GM23338 (cell line): ENCODE data around the gene OXT. TPM values are rescaled to one million over a fixed set of nuclear protein-coding genes. Genes with fewer than 3 reads are reported as not detected.

Experiments used
- ATAC-seq: fragments of 200-7000 bp; cut with Tn5 transposase; 3 replicates; pipeline ENCODE4 v1.9.1; 2020
- DNase-seq: peaks from one replicate; pipeline ENCODE4 v3.0.0-alpha.2; 2015; ENCODE audit warnings: low spot score
- H2AFZ ChIP-seq: fragments of 200-600 bp; sonication (generic); 2 replicates; pipeline ENCODE4 v1.8.0; 2016; ENCODE audit warnings: antibody characterized with exemption, mild to moderate bottlenecking, moderate library complexity
- H3F3A ChIP-seq: fragments of 200-600 bp; sonication (generic); replicated peaks from 2 replicates; pipeline ENCODE4 v1.8.0; 2017; ENCODE audit warnings: antibody characterized with exemption, mixed run types, low read depth
- H3K27ac ChIP-seq: fragments of 200-600 bp; sonication (generic); 2 replicates; pipeline ENCODE4 v1.6.1; 2016; ENCODE audit warnings: low read depth
- H3K27me3 ChIP-seq: fragments of 200-600 bp; sonication (generic); 2 replicates; pipeline ENCODE4 v1.8.0; 2016; ENCODE audit warnings: mild to moderate bottlenecking, mixed run types, moderate library complexity; ENCODE audit not compliant: insufficient read depth
- H3K36me3 ChIP-seq: fragments of 200-600 bp; sonication (generic); 2 replicates; pipeline ENCODE4 v1.8.0; 2016; ENCODE audit warnings: mild to moderate bottlenecking; ENCODE audit not compliant: insufficient read depth
- H3K4me1 ChIP-seq: fragments of 200-600 bp; sonication (generic); 2 replicates; pipeline ENCODE4 v1.8.0; 2016; ENCODE audit warnings: mild to moderate bottlenecking, moderate library complexity; ENCODE audit not compliant: insufficient read depth
- H3K4me2 ChIP-seq: fragments of 200-600 bp; sonication (generic); 2 replicates; pipeline ENCODE4 v1.7.1; 2017; ENCODE audit warnings: mixed run types
- H3K4me3 ChIP-seq: fragments of 200-600 bp; sonication (generic); 2 replicates; pipeline ENCODE4 v1.6.1; 2016; ENCODE audit warnings: mixed run types
- H3K79me2 ChIP-seq: fragments of 200-600 bp; sonication (generic); replicated peaks from 2 replicates; pipeline ENCODE4 v1.8.0; 2017; ENCODE audit warnings: mild to moderate bottlenecking; ENCODE audit not compliant: insufficient read depth
- H3K9me2 ChIP-seq: fragments of 200-600 bp; sonication (generic); 2 replicates; pipeline ENCODE4 v1.8.0; 2017; ENCODE audit not compliant: insufficient read depth
- H4K20me1 ChIP-seq: fragments of 200-600 bp; sonication (generic); replicated peaks from 2 replicates; pipeline ENCODE4 v1.8.0; 2017; ENCODE audit warnings: mild to moderate bottlenecking; ENCODE audit not compliant: insufficient read depth
- H3K27ac Mint-ChIP-seq: 2 replicates; pipeline ENCODE4 v1.8.0; 2020; ENCODE audit warnings: inconsistent platforms, mild to moderate bottlenecking, moderate library complexity, mixed read lengths
- H3K27me3 Mint-ChIP-seq: 3 replicates; pipeline ENCODE4 v1.8.0; 2022; ENCODE audit warnings: low read depth, mild to moderate bottlenecking, moderate library complexity, mixed read lengths, inconsistent platforms; ENCODE audit not compliant: insufficient read depth, poor library complexity
- H3K36me3 Mint-ChIP-seq: 3 replicates; pipeline ENCODE4 v1.8.0; 2021; ENCODE audit warnings: low read depth, mild to moderate bottlenecking, inconsistent platforms, moderate library complexity, mixed read lengths
- H3K4me1 Mint-ChIP-seq: 3 replicates; pipeline ENCODE4 v1.8.0; 2020; ENCODE audit warnings: mild to moderate bottlenecking, inconsistent platforms, mixed read lengths
- H3K4me3 Mint-ChIP-seq: 3 replicates; pipeline ENCODE4 v1.8.0; 2021; ENCODE audit warnings: moderate library complexity, mild to moderate bottlenecking, inconsistent platforms, mixed read lengths
- H3K9me3 Mint-ChIP-seq: 3 replicates; pipeline ENCODE4 v1.8.0; 2020; ENCODE audit warnings: moderate library complexity, mild to moderate bottlenecking, inconsistent platforms, mixed read lengths
- CREB1 ChIP-seq: fragments of 250-450 bp; sonication (Bioruptor Pico); IDR thresholded peaks from 2 replicates; pipeline ENCODE4 v1.5.0; 2020; ENCODE audit warnings: low read depth, mild to moderate bottlenecking, moderate library complexity
- CTCF ChIP-seq, 2 experiments: fragments of 200-600 bp in 1 of 2; sonication (generic) in 1 of 2; conservative IDR thresholded peaks; 2 replicates each; pipeline versions ENCODE4 v1.5.1 to v1.6.1; 2016 to 2017; ENCODE audit warnings: antibody characterized with exemption in 2 of 2, low read depth in 2 of 2, mild to moderate bottlenecking in 2 of 2, moderate library complexity in 1 of 2
- ETS1 ChIP-seq: IDR thresholded peaks from 2 replicates; pipeline ENCODE4 v1.6.1; 2016; ENCODE audit warnings: antibody characterized with exemption
- EZH2 ChIP-seq: fragments of 200-600 bp; sonication (generic); IDR thresholded peaks from one replicate; pipeline ENCODE4 v1.8.0; 2017; ENCODE audit warnings: antibody characterized with exemption, mild to moderate bottlenecking, low read depth; ENCODE audit not compliant: unreplicated experiment
- EZH2phosphoT487 ChIP-seq: fragments of 200-600 bp; sonication (generic); IDR thresholded peaks from one replicate; pipeline ENCODE4 v1.8.1; 2018; ENCODE audit warnings: antibody characterized with exemption; ENCODE audit not compliant: unreplicated experiment
- JUNB ChIP-seq: IDR thresholded peaks from one replicate; pipeline ENCODE4 v1.6.1; 2016; ENCODE audit warnings: antibody characterized with exemption; ENCODE audit not compliant: unreplicated experiment
- NANOG ChIP-seq: IDR thresholded peaks from 2 replicates; pipeline ENCODE4 v1.6.1; 2016; ENCODE audit warnings: antibody characterized with exemption, borderline replicate concordance
- POLR2AphosphoS5 ChIP-seq: IDR thresholded peaks from 2 replicates; pipeline ENCODE4 v1.6.1; 2016; ENCODE audit warnings: antibody characterized with exemption, low read depth
- REST ChIP-seq: IDR thresholded peaks from one replicate; pipeline ENCODE4 v1.6.1; 2018; ENCODE audit warnings: antibody characterized with exemption; ENCODE audit not compliant: unreplicated experiment
- STAT1 ChIP-seq: IDR thresholded peaks from one replicate; pipeline ENCODE4 v1.6.1; 2016; ENCODE audit warnings: antibody characterized with exemption; ENCODE audit not compliant: unreplicated experiment
- ZNF114 ChIP-seq: fragments of 250-450 bp; sonication (Bioruptor Pico); IDR thresholded peaks from 2 replicates; pipeline ENCODE4 v1.5.0; 2020; ENCODE audit warnings: mild to moderate bottlenecking, moderate library complexity
- ZNF331 ChIP-seq: fragments of 250-450 bp; sonication (Bioruptor Pico); IDR thresholded peaks from 2 replicates; pipeline ENCODE4 v1.5.0; 2020; ENCODE audit warnings: low read depth, mild to moderate bottlenecking, moderate library complexity
- ZNF462 ChIP-seq: fragments of 250-450 bp; sonication (Bioruptor Pico); IDR thresholded peaks from 2 replicates; pipeline ENCODE4 v1.5.0; 2020; ENCODE audit warnings: mild to moderate bottlenecking, moderate library complexity
- polyA plus RNA-seq: library from polyadenylated mRNA; unstranded; fragments of >200 nt; fragmentation: Nextera tagmentation; extraction: Ambion mirVana; gene quantifications from 2 replicates; pipeline ENCODE4 v1.2.1, GENCODE V29; 2016
- total RNA-seq: library from RNA; depleted of rRNA; stranded (reverse); fragments of >200 nt; shearing (Covaris generic); gene quantifications from 2 replicates; pipeline ENCODE4 v1.2.3, GENCODE V29; 2014

The OXT gene
- total and polyA plus RNA-seq, 2 experiments from 2014 or later = 1.5 TPM; not detected in 1

- no peak for DNase-seq
- no peak overlapping the region for H3K4me3 ChIP-seq
Measured at GRCh38 chr20:3100480-3100879, 29.1 kb downstream of the OXT start.

More at GRCh38 chr20:3100480-3100879, 29.1 kb downstream of the OXT start:
- Mint-ChIP-seq H3K9me3 (no peaks in the 10 kb centered on the region), H3K36me3 (no peaks in the 10 kb centered on the region), H3K27ac (no peak overlapping the region), H3K27me3 (peaks cover 6% of the 10 kb centered on the region), H3K4me3 (no peak overlapping the region), H3K4me1 (peaks cover 5% of the 10 kb centered on the region; the same call in 1 of the 3 replicates)
- no peak overlapping the region for H2AFZ ChIP-seq
- no peaks in the 10 kb centered on the region for H3K79me2 ChIP-seq
- H3F3A ChIP-seq = no peaks in the 10 kb centered on the region
- no peak overlapping the region for H3K27ac ChIP-seq
- H3K4me1 ChIP-seq = no peaks in the 10 kb centered on the region
- no peaks in the 10 kb centered on the region for H3K9me2 ChIP-seq
- no peak overlapping the region for H3K4me2 ChIP-seq
- no peak for TF ChIP-seq POLR2AphosphoS5
- TF ChIP-seq ETS1 = no peak
- TF ChIP-seq EZH2 = no peak
- no peak for TF ChIP-seq STAT1
- TF ChIP-seq REST = no peak
- TF ChIP-seq ZNF331 (CRISPR knock-in tag) = no peak
- no peak for TF ChIP-seq EZH2phosphoT487
- TF ChIP-seq CTCF (conservative IDR thresholded peaks at IDR 0.05; ENCODE audit: low read depth in 2 of 2) = no peak
- TF ChIP-seq JUNB = no peak
- no peak for TF ChIP-seq ZNF462 (CRISPR knock-in tag)
- TF ChIP-seq ZNF114 (CRISPR knock-in tag) = no peak
- no peak for TF ChIP-seq CREB1 (CRISPR knock-in tag)
- no peak for TF ChIP-seq NANOG
- H3K27me3 ChIP-seq = no peaks in the 10 kb centered on the region
- no peaks in the 10 kb centered on the region for H4K20me1 ChIP-seq
- no peaks in the 10 kb centered on the region for H3K36me3 ChIP-seq
- no peak for ATAC-seq
